HG03457 (cell line): ENCODE data around the gene CCBE1.
"Not testable (repeated sequence)": the region's sequence is repeated elsewhere in the genome, so short reads cannot be mapped to it uniquely, and the experiment has no call there.

Experiments used
- ATAC-seq: cut with Tn5 transposase; IDR thresholded peaks from one replicate; pipeline ENCODE4 v1.9.1; 2021; ENCODE audit warnings: moderate number of reproducible peaks; ENCODE audit not compliant: unreplicated experiment

CCBE1 gene

DNA sequence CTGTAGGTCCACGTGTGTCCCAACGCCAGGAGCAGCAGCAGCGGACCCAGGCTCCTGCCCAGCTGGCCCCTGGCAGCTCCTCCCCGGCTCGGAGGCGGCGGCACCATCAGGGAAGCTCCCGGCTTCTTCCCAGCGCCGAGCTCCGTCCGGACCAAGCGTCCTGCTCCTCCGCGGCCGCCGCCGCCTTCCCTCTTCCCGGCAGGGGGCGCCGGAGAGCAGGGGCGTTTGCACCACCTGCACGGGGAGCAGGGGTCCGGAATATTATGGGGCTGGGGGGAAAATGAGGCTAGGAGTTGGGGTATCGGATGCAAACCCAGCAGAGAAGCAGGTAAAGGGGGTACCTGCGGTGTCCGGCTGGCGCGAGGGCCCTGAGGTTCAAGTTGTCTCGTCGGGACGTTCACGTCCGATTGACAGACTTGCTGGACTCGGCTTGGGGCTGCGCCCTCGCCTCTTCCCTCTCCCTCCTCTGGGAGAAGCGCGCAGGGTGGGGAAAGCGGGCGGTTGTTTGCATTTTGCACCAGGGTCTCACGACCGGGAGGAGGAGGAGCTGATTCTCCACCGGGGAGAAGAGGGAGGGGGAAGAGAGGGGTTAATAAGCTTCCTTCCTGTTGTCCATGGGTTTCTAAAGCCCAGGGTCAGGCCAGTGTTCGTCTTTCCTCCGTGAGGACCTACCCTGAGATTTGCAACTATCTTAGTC lies at the start of gene CCBE1:
Gene CCBE1 (minus strand): TSS at position 188 of the 697 bp plus-strand sequence.
- no peak for ATAC-seq

GRCh38 chr18:59744271-59744721 lies 47.1 kb upstream of the CCBE1 start:
- no peak for ATAC-seq

DNA sequence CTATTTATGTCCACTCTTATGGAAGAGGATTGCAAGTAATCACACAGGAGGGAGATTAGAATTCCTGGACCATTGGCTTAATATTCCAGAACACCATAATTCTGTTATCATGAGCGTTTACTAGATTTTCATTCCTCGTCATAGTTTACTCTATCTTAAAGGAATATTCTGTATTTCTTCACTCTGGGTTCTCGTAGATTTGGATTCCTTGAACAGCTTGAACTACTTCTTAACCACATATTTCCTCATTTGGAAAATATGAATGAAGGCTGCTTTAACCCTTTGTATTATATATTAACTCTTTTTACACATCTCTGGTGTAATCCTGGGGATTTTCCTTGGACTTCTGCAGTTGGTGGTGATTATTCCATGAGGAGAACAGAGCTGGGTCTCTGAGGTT lies 46.3 kb upstream of the CCBE1 start:
- no peak for ATAC-seq

- no peak for ATAC-seq
Measured at GRCh38 chr18:59742325-59743111, 45.3 kb upstream of the CCBE1 start.

- no peak for ATAC-seq
Measured at GRCh38 chr18:59740141-59740540, 42.9 kb upstream of the CCBE1 start.

DNA sequence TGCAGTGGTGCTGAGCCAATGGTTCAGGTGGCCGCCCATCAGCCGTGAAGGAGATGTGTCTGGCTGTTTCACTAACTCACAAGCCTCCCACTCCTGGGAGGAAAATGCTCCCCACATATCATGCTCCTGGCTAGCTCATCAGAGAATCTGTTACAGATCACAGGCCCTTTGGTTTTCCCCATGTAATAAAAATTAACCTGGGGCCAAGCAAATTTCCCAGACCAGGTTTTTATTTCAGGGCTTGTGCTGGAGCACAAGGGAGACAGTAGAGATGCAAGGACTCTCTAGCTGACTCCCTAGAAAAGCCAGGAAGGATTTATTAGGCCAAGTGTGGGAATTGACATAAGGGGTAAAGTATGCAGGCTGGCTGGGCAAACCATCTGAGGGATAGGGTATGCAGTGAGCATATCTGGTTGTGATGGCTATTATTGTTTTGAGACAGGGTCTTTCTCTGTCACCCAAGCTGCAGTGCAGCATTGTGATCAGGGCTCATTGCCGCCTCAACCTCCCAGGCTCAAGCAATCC lies 40.6 kb upstream of the CCBE1 start:
- no peak for ATAC-seq

DNA sequence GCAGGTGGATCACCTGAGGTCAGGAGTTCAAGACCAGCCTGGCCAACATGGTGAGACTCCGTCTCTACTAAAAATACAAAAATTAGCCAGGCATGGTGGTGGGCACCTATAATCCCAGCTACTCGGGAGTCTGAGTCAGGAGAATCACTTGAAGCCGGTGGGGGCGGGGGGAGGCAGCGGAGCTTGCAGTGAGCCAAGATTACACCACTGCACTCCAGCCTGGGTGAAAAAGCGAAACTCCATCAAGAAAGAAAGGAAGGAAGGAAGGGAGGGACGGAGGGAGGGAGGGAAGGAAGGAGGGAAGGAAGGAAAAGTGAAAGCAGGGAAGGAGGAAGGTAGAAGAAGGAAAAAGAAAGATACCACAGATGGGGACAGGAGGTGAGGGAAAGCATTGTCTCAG lies 40.1 kb upstream of the CCBE1 start:
- not testable (repeated sequence) for ATAC-seq

- no peak for ATAC-seq
Measured at GRCh38 chr18:59736061-59736460, 38.8 kb upstream of the CCBE1 start.

DNA sequence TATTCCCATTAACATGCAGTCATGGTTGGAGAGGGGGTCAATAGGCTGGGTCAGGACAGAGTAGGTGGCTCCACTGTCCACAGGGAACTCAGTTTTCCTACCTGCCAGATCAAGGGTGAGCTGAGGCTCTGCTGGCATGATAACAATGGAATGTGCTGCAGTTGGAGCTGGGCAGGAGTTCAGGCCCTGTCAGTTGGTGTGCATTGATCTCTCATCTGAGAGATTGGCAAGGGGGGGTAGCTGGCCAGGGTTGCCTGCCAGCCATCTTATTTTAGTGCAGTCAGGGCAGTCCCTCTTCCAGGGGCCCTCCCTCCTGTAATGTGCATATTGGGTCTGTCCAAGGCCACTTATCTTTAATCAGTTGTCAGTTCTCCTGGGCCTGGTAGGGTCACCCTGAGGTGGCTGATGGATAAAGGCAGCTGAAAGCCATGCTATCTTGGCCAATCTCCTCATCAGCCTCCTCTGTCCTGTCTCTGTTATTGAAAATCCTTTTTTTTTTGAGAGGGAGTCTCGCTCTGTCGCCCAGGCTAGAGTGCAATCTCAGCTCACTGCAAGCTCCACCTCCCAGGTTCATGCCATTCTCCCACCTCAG lies 38.1 kb upstream of the CCBE1 start:
- no peak for ATAC-seq

DNA sequence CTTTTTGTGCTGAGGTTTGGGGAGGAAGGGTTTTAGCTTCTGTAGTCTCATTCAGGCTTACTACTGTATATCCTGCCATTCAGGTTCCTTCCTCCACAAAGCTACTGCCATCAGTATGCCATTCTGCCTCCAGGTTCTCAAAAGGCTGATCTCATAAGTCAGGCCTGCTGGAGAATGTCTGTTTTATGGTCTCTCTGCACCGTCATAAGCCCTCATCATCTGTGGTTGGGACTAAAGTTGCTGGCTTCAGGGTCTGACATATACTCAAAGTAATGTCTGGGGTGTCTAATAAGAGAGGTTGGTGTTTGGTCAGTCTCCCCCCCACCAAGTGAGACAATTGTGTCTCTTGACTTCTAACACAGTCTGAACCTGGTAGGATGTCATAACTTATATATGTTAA lies 36.2 kb upstream of the CCBE1 start:
- no peak for ATAC-seq

GRCh38 chr18:59730896-59731295 lies 33.7 kb upstream of the CCBE1 start:
- no peak for ATAC-seq

- no peak for ATAC-seq
Measured at GRCh38 chr18:59729781-59730180, 32.6 kb upstream of the CCBE1 start.

- no peak for ATAC-seq
Measured at GRCh38 chr18:59728816-59729215, 31.6 kb upstream of the CCBE1 start.

GRCh38 chr18:59725142-59725541 lies 27.9 kb upstream of the CCBE1 start:
- ATAC-seq: no peak

DNA sequence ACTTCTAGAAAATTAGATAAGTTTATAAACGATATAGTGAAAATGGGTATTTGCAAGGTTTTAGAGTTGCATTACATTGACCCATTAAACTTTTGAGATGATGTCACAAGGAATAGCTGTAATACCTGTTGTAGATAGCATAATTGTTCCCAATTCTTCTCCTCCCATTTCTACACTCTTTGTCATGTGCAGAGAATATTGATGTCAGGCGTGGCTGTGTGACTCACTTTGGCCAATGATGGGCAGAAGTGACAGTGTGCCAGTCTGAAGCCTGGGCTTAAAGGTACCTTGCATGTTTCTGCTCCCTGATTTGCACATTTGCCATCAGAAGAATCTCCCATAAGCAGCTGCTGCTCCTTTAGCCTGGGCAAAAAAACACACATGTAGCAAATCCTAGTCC lies 26.9 kb upstream of the CCBE1 start:
- no peak for ATAC-seq

GRCh38 chr18:59721931-59722330 lies 24.7 kb upstream of the CCBE1 start:
- no peak for ATAC-seq

- no peak for ATAC-seq
Measured at GRCh38 chr18:59721211-59721610, 24.0 kb upstream of the CCBE1 start.

GRCh38 chr18:59719544-59720181 lies 22.4 kb upstream of the CCBE1 start:
- no peak for ATAC-seq

DNA sequence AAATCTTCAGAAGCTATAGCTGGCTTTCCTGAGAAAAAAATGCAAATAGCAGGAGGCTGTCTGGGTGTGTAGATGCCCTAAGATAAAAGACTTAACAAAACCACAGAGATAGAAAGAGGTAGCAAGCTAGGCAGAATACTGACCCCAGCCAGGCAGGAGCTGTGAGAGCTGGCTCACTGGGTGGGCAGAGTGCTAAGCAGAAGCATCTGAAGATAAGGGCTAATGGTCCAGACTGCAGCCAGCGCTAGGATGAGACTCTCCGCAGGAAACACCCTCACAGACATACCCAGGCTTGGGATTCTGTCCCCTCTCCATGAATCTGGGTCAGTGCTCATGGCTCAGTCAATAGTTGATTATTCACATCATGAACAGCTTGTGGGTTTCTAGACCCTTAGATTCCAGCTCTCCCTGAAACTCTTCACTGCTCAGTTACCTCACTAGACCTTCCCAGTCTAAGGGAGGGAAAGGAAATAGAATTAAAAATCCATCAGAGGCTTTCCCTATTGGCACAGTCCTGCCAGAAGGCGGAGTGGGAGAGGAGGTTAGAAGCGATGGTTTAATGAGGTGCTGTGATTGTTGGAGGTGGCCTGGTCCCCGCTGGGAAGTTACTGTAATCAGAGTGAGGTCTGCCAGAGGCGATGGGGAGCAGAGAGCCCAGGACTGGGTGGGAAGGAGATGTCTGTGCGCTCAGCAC lies 21.4 kb upstream of the CCBE1 start:
- no peak for ATAC-seq

- ATAC-seq: no peak
Measured at GRCh38 chr18:59718108-59718463, 20.9 kb upstream of the CCBE1 start.

- no peak for ATAC-seq
Measured at GRCh38 chr18:59717291-59717690, 20.1 kb upstream of the CCBE1 start.
